ENCODE data around the gene HK2. TPM values are rescaled to one million over a fixed set of nuclear protein-coding genes. Genes with fewer than 3 reads are reported as not detected.

Gene HK2
- total and polyA plus RNA-seq, 4 donors = 1.1 to 26.4 (median 13.9) TPM

DNA sequence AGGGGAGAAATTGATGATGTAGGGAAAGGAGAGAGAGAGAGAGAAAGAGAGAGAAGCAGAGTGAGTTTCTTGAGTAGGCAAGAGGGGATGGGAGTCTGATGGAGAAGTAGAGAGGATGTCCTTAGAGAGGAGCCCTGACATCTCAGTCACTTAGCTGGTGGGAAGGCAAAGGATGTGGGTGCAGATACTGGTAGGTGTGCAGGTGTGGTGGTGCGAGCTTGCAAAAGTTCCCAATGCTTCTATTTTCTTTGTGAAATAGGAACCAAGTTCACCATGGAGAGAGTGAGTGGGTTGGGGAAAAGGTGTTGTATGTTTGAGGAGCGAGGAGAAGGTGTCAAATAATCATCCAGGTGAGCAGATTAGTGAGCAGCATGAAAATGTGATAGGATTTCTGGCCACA lies 98.0 kb downstream of the HK2 start:
- Histone ChIP-seq H3K4me1 (ENCODE audit: control insufficient read depth in 1 of 2, insufficient read depth in 2 of 2, low read length in 2 of 2) (no peaks in the 10 kb centered on the region), H3K9me3 (ENCODE audit: control insufficient read depth, low read length) (no peaks in the 10 kb centered on the region), H3K36me3 (ENCODE audit: control insufficient read depth in 1 of 2, insufficient read depth in 2 of 2, low read length in 1 of 2) (no peaks in the 10 kb centered on the region), H3K4me3 (ENCODE audit: low read length in 2 of 2) (no peak overlapping the region), H3K27ac (ENCODE audit: low read depth in 1 of 2, low read length in 2 of 2) (no peak overlapping the region), H3K27me3 (ENCODE audit: control insufficient read depth in 1 of 2, insufficient read depth in 2 of 2, low read length in 1 of 2) (peaks cover 0 to 2% of the 10 kb centered on the region in 2 donors)
- intact Hi-C loops (cut with DNase I) = no loop called here
- 65 to 90% methylated on average over 2 of the region's 2 CpGs for WGBS, 2 donors
- ATAC-seq (ENCODE audit: low FRiP score) (no peak), DNase-seq (no peak)

DNA sequence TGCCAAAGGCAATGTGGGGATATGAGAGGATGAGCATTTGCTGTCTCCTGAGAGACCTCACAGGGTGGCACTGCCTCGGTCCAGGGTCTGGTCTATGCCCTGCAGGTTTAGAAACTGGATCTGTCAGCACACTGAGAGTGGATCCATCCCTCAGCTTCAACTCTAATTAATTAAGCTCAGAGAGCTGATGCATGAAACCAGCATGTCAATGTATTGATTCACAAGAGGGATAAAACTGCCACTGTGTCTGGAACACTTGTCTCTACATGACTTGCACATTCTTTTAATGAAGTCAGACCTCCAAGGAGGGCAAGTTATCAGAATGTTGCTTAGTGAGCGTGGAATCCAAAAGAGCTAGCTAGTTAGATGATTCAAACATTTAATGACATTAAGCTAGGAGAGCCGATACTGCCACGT lies 102.1 kb downstream of the HK2 start:
- ATAC-seq (ENCODE audit: low FRiP score) (no peak), DNase-seq (no peak)
- Histone ChIP-seq H3K4me1 (ENCODE audit: control insufficient read depth in 1 of 2, insufficient read depth in 2 of 2, low read length in 2 of 2) (no peaks in the 10 kb centered on the region), H3K9me3 (ENCODE audit: control insufficient read depth, low read length) (no peaks in the 10 kb centered on the region), H3K4me3 (ENCODE audit: low read length in 2 of 2) (no peak overlapping the region), H3K36me3 (ENCODE audit: control insufficient read depth in 1 of 2, insufficient read depth in 2 of 2, low read length in 1 of 2) (no peaks in the 10 kb centered on the region), H3K27ac (ENCODE audit: low read depth in 1 of 2, low read length in 2 of 2) (no peak overlapping the region), H3K27me3 (ENCODE audit: control insufficient read depth in 1 of 2, insufficient read depth in 2 of 2, low read length in 1 of 2) (no peaks in the 10 kb centered on the region)
- intact Hi-C loops (cut with DNase I) = no loop called here
- WGBS, 2 donors = 81 to 90% methylated on average over 4 of the region's 4 CpGs

DNA sequence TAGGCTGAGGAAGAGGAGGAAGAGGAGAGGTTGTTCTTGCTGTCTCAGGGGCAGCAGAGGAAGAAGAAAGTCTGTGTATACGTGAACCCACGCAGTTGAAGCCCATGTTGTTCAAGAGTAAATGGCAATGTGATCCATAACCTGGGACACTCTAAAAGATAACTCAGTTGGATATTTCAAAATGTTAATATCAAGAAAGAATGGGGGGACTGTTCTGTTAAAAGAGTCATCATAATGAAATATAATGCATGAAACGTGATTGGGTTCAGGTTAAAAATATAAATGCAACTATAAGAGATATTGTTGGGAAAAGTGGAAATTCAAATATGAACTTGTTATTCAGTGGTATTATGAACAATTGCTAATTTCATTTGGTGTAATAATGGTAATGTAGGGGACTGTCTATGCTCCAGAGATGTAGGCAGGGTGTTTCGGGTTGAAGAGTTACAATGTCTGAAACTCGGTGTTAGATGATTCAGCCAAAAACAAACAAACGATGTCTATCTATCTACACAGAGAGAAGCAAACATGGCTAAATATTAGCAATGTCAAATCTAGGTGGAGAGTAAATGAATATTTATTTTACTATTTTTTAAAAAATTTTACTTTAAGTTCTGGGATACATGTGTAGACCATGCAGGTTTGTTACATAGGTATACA lies 103.4 kb downstream of the HK2 start:
- Histone ChIP-seq H3K4me1 (ENCODE audit: control insufficient read depth in 1 of 2, insufficient read depth in 2 of 2, low read length in 2 of 2) (no peaks in the 10 kb centered on the region), H3K27me3 (ENCODE audit: control insufficient read depth in 1 of 2, insufficient read depth in 2 of 2, low read length in 1 of 2) (no peaks in the 10 kb centered on the region), H3K36me3 (ENCODE audit: control insufficient read depth in 1 of 2, insufficient read depth in 2 of 2, low read length in 1 of 2) (no peaks in the 10 kb centered on the region), H3K4me3 (ENCODE audit: low read length in 2 of 2) (no peak overlapping the region), H3K9me3 (ENCODE audit: control insufficient read depth, low read length) (no peaks in the 10 kb centered on the region), H3K27ac (ENCODE audit: low read depth in 1 of 2, low read length in 2 of 2) (no peak overlapping the region)
- intact Hi-C loops (cut with DNase I) = no loop called here
- 89% methylated on average over 6 of the region's 6 CpGs for WGBS, 2 donors
- no peak for DNase-seq
- ATAC-seq (ENCODE audit: low FRiP score) = no peak

DNA sequence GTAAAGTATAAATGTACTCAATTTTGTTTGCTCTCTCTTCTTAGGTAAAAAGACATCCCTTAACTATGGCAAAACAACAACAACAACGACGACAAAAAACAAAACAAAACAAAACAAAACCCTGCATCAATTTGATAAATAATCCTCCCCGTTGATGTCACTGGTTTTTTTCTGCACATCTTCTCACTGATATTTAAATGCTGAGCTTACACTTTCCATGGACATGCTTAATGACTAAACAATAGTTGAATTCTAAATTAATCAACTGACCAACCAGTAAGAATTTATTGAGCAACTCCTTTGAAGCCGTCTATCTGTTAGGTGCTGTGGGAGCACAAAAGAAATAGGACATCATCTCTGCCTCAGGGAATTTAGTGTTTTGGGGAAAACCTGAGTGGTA lies 104.3 kb downstream of the HK2 start:
- Histone ChIP-seq H3K4me1 (ENCODE audit: control insufficient read depth in 1 of 2, insufficient read depth in 2 of 2, low read length in 2 of 2) (no peaks in the 10 kb centered on the region), H3K27ac (ENCODE audit: low read depth in 1 of 2, low read length in 2 of 2) (no peak overlapping the region), H3K27me3 (ENCODE audit: control insufficient read depth in 1 of 2, insufficient read depth in 2 of 2, low read length in 1 of 2) (no peaks in the 10 kb centered on the region), H3K9me3 (ENCODE audit: control insufficient read depth, low read length) (no peaks in the 10 kb centered on the region), H3K4me3 (ENCODE audit: low read length in 2 of 2) (no peak overlapping the region), H3K36me3 (ENCODE audit: control insufficient read depth in 1 of 2, insufficient read depth in 2 of 2, low read length in 1 of 2) (no peaks in the 10 kb centered on the region)
- DNase-seq = no peak
- no peak for ATAC-seq (ENCODE audit: low FRiP score)
- intact Hi-C loops (cut with DNase I) = no loop called here
- 84 to 90% methylated on average over 4 of the region's 4 CpGs for WGBS, 2 donors

DNA sequence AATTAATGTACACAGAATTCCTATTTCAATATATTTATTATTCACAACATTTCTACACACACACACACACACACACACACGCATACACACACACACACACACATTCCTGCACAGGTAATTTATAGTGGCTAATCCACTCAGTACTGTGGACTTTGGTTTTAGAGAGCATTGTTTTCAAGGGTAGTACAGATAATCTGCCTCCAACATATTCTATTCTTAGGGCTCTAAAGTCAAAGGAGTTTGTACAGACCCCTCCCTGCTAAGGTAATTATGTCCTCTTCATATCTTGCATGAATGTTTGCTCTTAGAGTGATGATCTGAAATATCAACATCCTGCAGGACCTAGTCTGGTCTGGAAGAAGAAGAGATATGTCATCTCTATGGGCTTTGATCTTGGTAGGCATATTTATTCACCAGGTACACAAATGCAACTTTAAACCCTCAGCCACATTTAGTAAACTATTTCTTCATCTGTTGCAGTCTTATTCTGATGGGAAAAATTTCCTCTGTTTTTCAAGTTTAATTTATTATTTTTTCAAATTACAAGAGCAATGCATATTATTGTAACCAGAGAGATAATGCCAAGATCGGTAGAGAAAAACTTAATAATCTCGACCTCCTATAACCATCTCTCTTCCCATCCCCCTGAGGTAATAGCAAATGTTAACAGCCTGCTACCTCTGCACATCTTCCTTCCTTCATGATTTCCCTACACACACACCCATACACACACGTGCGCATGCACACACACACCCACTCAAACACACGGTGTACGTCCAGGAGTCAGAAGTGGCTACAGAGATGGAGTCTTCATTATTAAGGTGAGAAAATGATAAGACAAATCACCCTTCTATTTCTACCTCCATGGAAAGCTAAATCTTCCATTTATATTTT lies 106.2 kb downstream of the HK2 start:
- intact Hi-C loops (cut with DNase I) = no loop called here
- Histone ChIP-seq H3K4me3 (ENCODE audit: low read length in 2 of 2) (no peak overlapping the region), H3K27ac (ENCODE audit: low read depth in 1 of 2, low read length in 2 of 2) (no peak overlapping the region), H3K36me3 (ENCODE audit: control insufficient read depth in 1 of 2, insufficient read depth in 2 of 2, low read length in 1 of 2) (no peaks in the 10 kb centered on the region), H3K9me3 (ENCODE audit: control insufficient read depth, low read length) (no peaks in the 10 kb centered on the region), H3K4me1 (ENCODE audit: control insufficient read depth in 1 of 2, insufficient read depth in 2 of 2, low read length in 2 of 2) (no peaks in the 10 kb centered on the region), H3K27me3 (ENCODE audit: control insufficient read depth in 1 of 2, insufficient read depth in 2 of 2, low read length in 1 of 2) (no peaks in the 10 kb centered on the region)
- 85 to 87% methylated on average over 7 of the region's 7 CpGs for WGBS, 2 donors
- DNase-seq = no peak
- ATAC-seq (ENCODE audit: low FRiP score) = no peak

DNA sequence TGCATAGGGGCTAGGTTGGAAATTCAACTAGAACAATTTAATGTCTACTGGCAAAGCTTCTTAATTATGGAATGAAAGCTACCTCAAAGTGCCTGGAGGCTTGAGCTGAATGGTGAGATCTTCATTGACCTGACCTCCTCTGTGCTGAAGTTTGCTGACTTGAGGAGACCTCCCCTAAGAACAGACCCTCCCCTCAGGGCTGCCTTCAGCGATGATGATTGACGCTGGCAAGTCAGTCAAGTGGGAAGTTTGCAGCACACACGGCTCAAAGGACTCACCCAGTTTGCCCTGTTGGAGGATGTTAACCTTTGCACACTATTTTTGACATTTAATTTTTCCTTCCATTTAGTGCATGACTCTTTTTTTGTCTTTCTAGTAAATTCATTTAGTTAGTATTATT lies 107.4 kb downstream of the HK2 start:
- Histone ChIP-seq H3K27ac (ENCODE audit: low read depth in 1 of 2, low read length in 2 of 2) (no peak overlapping the region), H3K27me3 (ENCODE audit: control insufficient read depth in 1 of 2, insufficient read depth in 2 of 2, low read length in 1 of 2) (no peaks in the 10 kb centered on the region), H3K9me3 (ENCODE audit: control insufficient read depth, low read length) (no peaks in the 10 kb centered on the region), H3K4me3 (ENCODE audit: low read length in 2 of 2) (no peak overlapping the region), H3K36me3 (ENCODE audit: control insufficient read depth in 1 of 2, insufficient read depth in 2 of 2, low read length in 1 of 2) (no peaks in the 10 kb centered on the region), H3K4me1 (ENCODE audit: control insufficient read depth in 1 of 2, insufficient read depth in 2 of 2, low read length in 2 of 2) (no peaks in the 10 kb centered on the region)
- 83 to 93% methylated on average over 3 of the region's 3 CpGs for WGBS, 2 donors
- no peak for DNase-seq
- intact Hi-C loops (cut with DNase I) = no loop called here
- ATAC-seq (ENCODE audit: low FRiP score) = no peak

DNA sequence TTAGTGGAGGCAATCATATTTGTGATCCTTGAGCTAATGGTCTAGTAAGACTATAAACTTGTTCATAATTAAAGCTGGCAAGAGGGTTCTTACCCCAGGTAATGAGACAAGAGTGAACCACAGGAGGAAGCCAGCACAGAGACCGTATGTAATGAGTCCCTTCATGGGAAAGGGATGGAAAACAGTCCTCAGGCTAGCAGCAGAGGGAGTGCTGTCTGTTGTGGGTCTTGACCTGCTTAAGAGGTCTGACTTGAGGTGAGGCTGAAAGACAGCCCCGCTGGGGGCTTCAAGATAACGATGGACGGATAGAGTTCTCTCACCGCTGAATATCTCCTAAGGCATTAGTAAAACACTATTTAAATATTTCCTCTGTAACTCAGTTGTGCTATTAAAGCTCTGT lies 108.3 kb downstream of the HK2 start:
- WGBS, 2 donors = 74 to 85% methylated on average over 5 of the region's 5 CpGs
- intact Hi-C loops (cut with DNase I) = no loop called here
- DNase-seq (no peak), ATAC-seq (ENCODE audit: low FRiP score) (no peak)
- Histone ChIP-seq H3K4me1 (ENCODE audit: control insufficient read depth in 1 of 2, insufficient read depth in 2 of 2, low read length in 2 of 2) (no peaks in the 10 kb centered on the region), H3K4me3 (ENCODE audit: low read length in 2 of 2) (no peak overlapping the region), H3K27ac (ENCODE audit: low read depth in 1 of 2, low read length in 2 of 2) (no peak overlapping the region), H3K9me3 (ENCODE audit: control insufficient read depth, low read length) (no peaks in the 10 kb centered on the region), H3K27me3 (ENCODE audit: control insufficient read depth in 1 of 2, insufficient read depth in 2 of 2, low read length in 1 of 2) (no peaks in the 10 kb centered on the region), H3K36me3 (ENCODE audit: control insufficient read depth in 1 of 2, insufficient read depth in 2 of 2, low read length in 1 of 2) (no peaks in the 10 kb centered on the region)

All from aorta (tissue), 5 donors.